ENCODE data around the gene MACROD2.

MACROD2 gene

GRCh38 chr20:14832630-14833029, 837.3 kb downstream of the MACROD2 start:
- no peak for DNase-seq

DNA sequence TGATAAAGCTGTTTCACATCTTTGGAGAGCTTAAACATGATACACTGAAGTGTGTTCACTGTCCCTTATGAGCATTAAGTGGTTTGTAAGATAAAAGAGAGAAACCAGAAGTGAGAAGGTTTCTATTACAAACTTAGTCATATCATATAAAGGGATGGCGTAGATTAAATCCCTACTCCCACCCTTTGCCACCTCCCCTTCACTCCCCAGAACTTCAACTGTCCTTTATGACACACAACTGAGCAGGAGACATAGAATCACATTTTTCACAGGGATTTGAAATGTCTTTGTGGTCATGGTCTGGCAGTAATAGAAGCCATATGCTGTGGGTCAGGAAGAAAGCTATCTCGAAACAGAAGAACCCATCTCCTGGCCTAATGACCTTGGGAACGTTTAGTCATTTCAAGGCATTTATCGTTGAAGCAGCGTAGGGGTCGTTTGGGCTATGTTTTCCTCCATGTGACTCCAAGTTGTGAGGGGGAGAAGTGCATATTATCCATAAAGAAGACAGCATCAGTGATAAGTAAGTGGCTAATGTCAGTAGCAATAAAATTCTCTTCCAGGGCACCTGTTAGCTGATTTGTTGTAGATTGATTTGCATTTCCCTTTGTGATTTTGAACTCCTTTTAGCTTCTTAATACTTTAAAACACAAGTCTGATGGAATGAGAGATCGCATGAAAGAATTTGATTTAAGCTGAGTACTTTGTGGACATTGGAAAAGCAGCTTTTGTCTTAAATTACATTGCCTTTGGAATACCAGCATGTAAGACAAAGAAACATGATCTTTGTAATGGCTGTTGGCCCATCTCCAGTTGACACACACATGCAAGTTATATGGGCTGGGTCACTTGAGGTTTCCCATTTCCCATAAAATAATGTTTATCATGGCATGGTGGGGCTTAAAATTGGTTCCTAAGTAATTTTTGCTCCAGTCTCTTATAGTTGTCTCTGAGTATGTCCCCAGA, 843.6 kb downstream of the MACROD2 start:
- DNase-seq: no peak

- no peak for DNase-seq
Measured at GRCh38 chr20:14845199-14846160, 850.2 kb downstream of the MACROD2 start.

GRCh38 chr20:14848806-14849205, 853.5 kb downstream of the MACROD2 start:
- no peak for DNase-seq

DNA sequence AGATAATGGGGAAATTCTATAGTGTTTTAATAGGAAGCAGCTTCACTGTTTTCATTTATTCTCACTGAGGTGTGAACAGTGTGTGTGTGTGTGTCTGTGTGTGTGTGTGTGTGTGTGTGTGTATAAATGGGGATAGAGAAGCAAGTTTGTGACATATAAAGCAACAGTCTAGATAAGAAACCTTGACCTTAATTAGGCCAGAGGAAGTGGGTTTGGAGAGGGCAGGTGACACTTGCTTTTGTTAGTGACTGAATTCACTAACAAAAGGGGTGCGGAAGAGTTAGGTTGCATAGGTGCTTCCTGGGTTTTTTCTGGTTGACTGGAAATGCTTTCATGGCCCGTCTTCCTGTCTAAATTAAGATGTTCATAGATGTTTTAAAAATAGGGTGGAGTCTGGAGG, 857.8 kb downstream of the MACROD2 start:
- no peak for DNase-seq

GRCh38 chr20:14855171-14855570, 859.9 kb downstream of the MACROD2 start:
- DNase-seq: no peak

DNA sequence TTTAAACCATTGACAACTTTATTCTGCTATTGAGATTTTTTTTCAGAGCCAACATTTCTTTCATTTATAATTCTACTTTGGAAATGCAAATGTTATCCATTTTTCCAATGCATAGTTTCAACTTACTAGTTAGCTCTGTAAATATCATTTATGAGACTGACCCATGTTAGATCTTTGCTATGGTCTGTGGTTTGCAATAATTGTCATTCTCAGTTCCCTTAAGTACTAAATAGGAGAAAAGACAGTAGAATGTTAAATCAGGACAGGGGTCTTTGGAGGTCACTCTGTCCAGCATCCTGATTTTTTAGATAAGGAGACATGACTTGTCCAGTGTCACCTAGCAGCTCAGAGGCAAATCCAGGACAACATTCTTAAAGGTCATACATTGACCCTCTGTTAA, 864.3 kb downstream of the MACROD2 start:
- DNase-seq: no peak

- no peak for DNase-seq
Measured at GRCh38 chr20:14860410-14860814, 865.1 kb downstream of the MACROD2 start.

GRCh38 chr20:14861028-14861699, 865.8 kb downstream of the MACROD2 start:
- no peak for DNase-seq

DNA sequence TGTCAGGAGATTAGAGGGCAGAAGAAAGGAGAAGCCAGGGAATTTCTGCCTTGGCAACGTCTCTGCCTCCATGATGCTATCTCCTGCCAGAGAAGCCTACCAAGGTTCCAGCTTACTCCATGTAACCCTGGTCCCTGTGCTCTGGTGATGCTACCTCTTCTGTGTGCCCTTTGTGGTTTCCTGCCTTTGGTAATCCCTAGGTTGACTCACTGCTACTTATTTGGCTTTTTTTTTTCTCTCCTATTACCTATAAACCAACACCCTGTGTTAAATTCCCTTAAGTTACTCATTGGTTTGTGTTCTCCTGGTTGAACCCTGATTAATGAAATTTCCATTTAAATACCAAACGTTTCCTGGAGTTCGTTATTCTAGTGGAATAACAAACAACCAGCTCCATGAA, 869.9 kb downstream of the MACROD2 start:
- no peak for DNase-seq

DNA sequence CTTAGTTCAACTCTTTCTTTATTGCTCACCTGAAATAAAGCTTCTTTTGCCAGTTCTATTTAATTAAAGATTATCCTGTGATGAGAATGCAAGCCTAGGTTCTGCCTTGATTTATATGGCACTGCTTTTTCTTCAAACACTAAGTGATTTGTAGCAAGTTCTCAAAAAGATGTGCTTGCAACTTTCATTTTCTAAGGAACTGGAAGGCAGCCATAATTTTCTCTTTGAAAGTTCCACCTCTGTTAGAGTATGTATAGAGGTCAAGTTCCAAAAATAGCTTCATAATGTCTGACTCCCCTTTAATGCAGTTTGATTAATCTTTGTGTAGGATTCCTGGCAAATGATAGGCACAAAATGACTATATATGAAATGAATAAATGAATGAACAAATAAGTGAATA, 870.4 kb downstream of the MACROD2 start:
- DNase-seq: no peak

DNA sequence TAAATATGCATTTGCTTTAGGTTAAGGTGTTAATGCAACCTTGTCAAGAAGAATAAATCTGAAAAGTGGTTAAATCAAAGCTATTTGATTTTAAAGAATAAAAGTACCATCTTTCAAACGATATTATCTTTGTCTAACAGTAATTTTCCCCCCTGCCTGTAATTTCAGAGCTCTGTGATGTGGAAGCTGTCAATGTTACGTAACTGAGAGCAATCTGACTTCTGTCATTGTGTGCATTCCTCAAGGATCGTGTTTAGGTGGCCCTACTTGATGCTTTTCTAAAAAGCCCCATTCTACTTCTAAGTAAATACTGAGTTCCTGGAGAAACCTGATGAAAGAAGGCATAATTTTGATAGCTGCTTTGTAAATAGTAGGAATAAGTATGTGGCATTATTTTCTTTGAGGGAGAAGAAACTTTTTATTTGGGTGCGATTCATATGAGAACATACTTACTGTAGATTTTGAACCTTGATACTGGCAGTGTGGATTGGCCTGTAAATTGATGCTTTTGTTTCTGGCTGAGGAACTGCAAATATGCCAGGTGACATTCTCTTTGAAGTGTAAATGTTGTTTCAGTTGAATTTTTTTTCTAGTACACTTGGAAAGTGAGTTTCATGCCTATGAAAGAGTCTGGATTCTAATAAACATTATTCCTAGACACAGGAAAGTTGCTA, 871.7 kb downstream of the MACROD2 start:
- no peak for DNase-seq

DNA sequence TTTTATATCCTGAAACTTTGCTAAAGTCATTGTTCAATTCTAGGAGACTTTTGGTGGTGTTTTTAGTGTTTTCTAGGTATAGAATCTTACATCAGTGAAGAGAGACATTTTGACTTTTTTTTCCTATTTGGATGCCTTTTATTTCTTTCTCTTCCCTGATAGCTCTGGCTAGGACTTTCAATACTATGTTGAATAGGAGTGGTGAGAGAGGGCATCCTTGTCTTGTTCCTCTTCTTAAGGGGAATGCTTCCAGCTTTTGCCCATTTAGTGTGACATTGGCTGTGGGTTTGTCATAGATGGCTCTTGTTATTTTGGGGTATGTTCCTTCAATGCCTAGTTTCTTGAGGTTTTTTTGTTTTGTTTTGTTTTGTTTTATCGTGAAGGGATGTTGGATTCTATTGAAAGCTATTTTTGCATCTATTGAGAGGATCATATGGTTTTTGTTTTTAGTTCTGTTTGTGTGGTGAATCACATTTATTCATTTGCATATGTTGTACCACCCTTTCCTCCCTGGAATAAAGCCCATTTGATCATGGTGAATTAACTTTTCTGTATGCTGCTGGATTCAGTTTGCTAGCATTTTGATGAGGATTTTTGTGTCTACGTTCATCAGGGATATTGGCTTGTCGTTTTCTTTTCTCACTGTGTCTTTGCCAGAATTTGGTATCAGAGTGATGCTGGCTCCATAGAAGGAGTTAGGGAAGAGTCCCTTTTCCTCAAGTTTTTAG, 882.1 kb downstream of the MACROD2 start:
- DNase-seq: no peak

GRCh38 chr20:14878676-14879019, 883.3 kb downstream of the MACROD2 start:
- DNase-seq: no peak

DNA sequence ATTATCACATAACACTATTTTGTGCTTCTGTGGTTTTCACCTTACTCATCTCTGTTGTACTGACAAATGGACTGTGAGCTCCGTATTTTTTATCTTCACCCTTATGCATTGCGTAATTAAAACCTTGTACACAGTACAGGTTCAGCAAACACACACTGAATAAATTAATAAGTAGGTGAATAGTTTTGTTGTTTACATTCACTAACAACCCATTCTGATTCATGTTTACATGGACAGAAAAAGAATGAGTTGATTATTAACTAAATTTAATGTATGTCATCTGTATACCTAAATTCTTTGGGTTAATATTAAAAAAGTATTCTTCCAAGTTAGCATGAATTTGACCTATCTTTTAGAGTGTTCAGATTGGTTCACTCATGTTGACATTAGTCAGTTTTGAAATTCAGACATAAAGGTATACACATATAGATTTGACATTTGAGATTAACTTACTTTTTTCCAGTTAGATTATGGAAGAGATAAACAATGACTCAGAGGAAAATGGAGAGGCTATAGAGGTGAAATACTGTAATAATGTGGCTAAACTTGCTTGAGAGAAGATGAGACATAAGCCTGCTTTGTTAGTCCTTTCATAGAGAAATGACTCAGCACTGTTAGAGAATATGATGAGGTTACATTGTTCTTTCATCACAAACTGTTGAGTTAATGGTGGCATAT, 883.8 kb downstream of the MACROD2 start:
- DNase-seq: no peak

- DNase-seq: no peak
Measured at GRCh38 chr20:14879839-14880238, 884.5 kb downstream of the MACROD2 start.

- no peak for DNase-seq
Measured at GRCh38 chr20:14881518-14881917, 886.2 kb downstream of the MACROD2 start.

- DNase-seq: no peak
Measured at GRCh38 chr20:14882157-14882556, 886.8 kb downstream of the MACROD2 start.

- no peak for DNase-seq
Measured at GRCh38 chr20:14882846-14883245, 887.5 kb downstream of the MACROD2 start.

DNA sequence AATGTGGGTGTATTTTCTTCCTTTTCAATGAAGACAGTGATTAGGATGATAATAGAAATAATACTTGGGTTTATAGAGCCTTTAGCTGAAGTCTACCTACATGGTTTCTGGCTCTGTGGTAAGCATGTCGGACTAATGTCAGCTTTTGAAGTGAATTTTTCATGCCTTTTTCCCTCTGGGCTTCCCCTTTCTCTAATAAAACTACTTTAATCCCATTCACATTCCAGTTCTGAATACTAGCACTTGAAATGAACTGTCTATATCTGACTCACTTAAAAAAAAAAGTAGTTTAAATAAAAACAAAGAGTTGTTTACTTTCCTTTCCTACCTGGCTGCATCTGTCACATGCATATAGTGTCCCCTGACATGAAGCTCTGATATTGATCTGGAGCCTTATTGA, 888.0 kb downstream of the MACROD2 start:
- DNase-seq: no peak

DNA sequence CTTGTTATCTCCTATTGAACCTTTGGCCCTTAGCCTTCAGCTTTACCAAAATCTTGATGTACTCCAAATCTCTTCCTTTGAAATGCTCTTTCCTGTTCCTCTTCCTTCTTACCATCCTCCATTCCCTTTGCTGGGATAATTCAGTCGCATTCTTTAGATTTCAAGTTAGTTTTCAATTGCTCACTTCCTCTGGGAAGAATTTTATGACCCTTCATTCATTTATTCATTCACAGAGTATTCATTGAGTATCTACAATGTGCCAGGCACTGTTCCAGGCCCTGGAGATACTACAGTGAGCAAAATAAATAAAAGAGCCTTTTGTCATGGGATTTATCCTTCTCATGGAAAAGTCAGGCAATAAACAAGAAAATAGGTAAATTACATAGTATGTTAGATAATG, 890.3 kb downstream of the MACROD2 start:
- DNase-seq: no peak

All from hippocampal formation (tissue), 2 donors.